Measurements from ENCODE around the gene ZMYND12.

DNA sequence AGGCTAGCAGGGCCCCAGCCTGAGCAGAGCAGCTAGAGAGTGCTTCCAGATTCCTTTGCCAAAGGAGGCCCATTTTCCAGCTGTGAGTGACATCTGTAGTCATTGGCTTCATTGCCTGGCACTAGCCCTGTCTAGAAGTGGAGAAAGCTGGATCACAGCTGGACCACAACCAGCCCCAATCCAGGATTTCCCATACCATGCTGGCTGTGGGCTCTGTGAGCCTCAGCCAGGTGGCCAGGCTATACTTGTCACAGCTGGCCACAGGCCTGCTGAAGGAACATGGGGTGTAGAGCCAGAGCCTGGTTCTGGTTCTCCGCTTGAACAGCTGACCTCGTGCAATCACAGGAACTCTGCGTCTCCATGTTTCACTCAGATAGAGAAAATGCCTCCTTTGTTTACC lies 38.7 kb downstream of the ZMYND12 start:
- TF ChIP-seq, protein P1, sequence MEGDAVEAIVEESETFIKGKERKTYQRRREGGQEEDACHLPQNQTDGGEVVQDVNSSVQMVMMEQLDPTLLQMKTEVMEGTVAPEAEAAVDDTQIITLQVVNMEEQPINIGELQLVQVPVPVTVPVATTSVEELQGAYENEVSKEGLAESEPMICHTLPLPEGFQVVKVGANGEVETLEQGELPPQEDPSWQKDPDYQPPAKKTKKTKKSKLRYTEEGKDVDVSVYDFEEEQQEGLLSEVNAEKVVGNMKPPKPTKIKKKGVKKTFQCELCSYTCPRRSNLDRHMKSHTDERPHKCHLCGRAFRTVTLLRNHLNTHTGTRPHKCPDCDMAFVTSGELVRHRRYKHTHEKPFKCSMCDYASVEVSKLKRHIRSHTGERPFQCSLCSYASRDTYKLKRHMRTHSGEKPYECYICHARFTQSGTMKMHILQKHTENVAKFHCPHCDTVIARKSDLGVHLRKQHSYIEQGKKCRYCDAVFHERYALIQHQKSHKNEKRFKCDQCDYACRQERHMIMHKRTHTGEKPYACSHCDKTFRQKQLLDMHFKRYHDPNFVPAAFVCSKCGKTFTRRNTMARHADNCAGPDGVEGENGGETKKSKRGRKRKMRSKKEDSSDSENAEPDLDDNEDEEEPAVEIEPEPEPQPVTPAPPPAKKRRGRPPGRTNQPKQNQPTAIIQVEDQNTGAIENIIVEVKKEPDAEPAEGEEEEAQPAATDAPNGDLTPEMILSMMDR (IDR thresholded peaks at IDR 0.05; ENCODE audit: insufficient read depth, low read depth, low read length): no peak
- TF ChIP-seq EZH2 (IDR thresholded peaks at IDR 0.05; ENCODE audit: insufficient read depth, low read length): no peak
